Kidney (tissue), 14 donors: ENCODE measurements around the gene HSPA1A. TPM values are rescaled to one million over a fixed set of nuclear protein-coding genes. Genes with fewer than 3 reads are reported as not detected.

Source experiments
- DNase-seq, 5 donors: peaks; one replicate each; pipeline ENCODE4 v3.0.0-alpha.2; 2013 to 2020
- FAIRE-seq: peaks from 2 replicates; lab custom pipeline; 2012; peaks lifted over from hg19 to GRCh38; lab: Jason Lieb, UNC
- H3K27ac ChIP-seq, 2 donors: one replicate each; pipeline ENCODE4 v1.7.0; 2013; ENCODE audit warnings: low read depth in 2 of 2, low read length in 2 of 2, inconsistent platforms in 1 of 2
- H3K27me3 ChIP-seq: one replicate; pipeline ENCODE4 v1.7.1; 2013; ENCODE audit warnings: low read length, inconsistent platforms; ENCODE audit not compliant: control insufficient read depth, insufficient read depth
- H3K36me3 ChIP-seq, 3 donors: one replicate each; pipeline versions ENCODE4 v1.7.0 to v1.7.1; 2013; ENCODE audit warnings: low read length in 3 of 3, control low read depth in 1 of 3, inconsistent platforms in 1 of 3; ENCODE audit not compliant: insufficient read depth in 3 of 3, control insufficient read depth in 2 of 3
- H3K4me1 ChIP-seq, 3 donors: one replicate each; pipeline versions ENCODE4 v1.7.0 to v1.7.1; 2013; ENCODE audit warnings: low read length in 3 of 3, inconsistent platforms in 1 of 3, low read depth in 1 of 3; ENCODE audit not compliant: control insufficient read depth in 2 of 3, insufficient read depth in 2 of 3
- H3K4me3 ChIP-seq, 3 donors: one replicate each; pipeline versions ENCODE4 v1.7.0 to v1.8.1; 2013; ENCODE audit warnings: low read length in 3 of 3, control low read depth in 1 of 3, inconsistent platforms in 1 of 3
- H3K9ac ChIP-seq, 3 donors: one replicate each; pipeline versions ENCODE4 v1.7.0 to v1.7.1; 2013; ENCODE audit warnings: low read length in 3 of 3, control low read depth in 1 of 3, inconsistent platforms in 1 of 3
- H3K9me3 ChIP-seq, 3 donors: one replicate each; pipeline versions ENCODE4 v1.7.0 to v1.7.1; 2013; ENCODE audit warnings: low read length in 3 of 3, control low read depth in 1 of 3, inconsistent platforms in 1 of 3; ENCODE audit not compliant: control insufficient read depth in 2 of 3, insufficient read depth in 1 of 3
- CTCF ChIP-seq: IDR thresholded peaks from 3 replicates; pipeline ENCODE4 v1.5.1; 2012; ENCODE audit warnings: mild to moderate bottlenecking, moderate library complexity, borderline replicate concordance; ENCODE audit not compliant: insufficient read depth; ENCODE audit errors: extremely low read depth
- intact Hi-C: fragments of 100-400 bp; cut with DNase I; formaldehyde crosslinking; loops from one replicate; pipeline ENCODE4 v1.11.1; 2022
- polyA plus RNA-seq: library from polyadenylated mRNA; stranded (reverse); fragments of 350-450 nt; fragmentation: Illumina TruSeq; extraction: RNeasy Lipid Tissue Mini Kit (QIAGEN cat#74804); gene quantifications from one replicate; pipeline ENCODE4 v1.2.3, GENCODE V29; 2014; ENCODE audit warnings: low read depth, low replicate concordance; ENCODE audit not compliant: insufficient read depth
- total RNA-seq: library from RNA; stranded (reverse); fragmentation: NEBNext Ultra II Directional; extraction: Animal tissue kit (Norgen Biotek cat#: 25700); gene quantifications from one replicate; pipeline ENCODE4 v1.2.1, GENCODE V29; 2021
- donor health status: control.
- donor health status: control.
- donor health status: control.
- donor health status: control.
- donor health status: control.
- donor health status: DM: yes; HTN: yes; CAD: no.
- donor health status: Normal renal cell carcinoma (clear cell type).

Gene HSPA1A
- total and polyA plus RNA-seq, 2 donors from 2014 or later: 133 to 209 TPM

GRCh38 chr6:31842053-31842452, 26.7 kb downstream of the HSPA1A start:
- intact Hi-C loops: no loop called here

DNA sequence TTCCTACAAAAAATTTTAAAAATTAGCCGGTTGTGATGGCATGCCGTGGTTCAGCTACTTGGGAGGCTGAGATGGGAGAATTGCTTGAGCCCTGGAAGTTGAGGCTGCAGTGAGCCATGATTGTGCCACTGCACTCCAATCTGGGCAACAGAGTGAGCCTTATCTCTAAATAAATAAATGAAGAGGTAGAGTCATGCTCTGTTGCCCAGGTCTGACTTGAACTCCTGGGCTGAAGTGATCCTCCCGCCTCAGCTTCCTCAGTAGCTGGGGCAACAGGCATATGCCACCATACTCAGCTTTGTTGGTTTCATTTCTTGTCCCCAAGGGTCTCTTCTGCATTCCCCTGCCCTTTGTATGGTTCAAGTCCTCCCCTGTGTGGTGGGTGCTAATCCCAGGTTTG, 29.2 kb downstream of the HSPA1A start:
- H3K27me3 ChIP-seq: no peaks in the 10 kb centered on the region
- no peaks in the 10 kb centered on the region for H3K4me1 ChIP-seq
- intact Hi-C loops: no loop called here
- no peaks in the 10 kb centered on the region for H3K9me3 ChIP-seq
- peaks cover 0 to 7% (median 4%) of the 10 kb centered on the region in 3 donors for H3K36me3 ChIP-seq
- DNase-seq: peak in 1 of 5 donors; percentile 8
- no peak for FAIRE-seq
- H3K4me3 ChIP-seq: no peak overlapping the region
- no peak for TF ChIP-seq CTCF
- H3K27ac ChIP-seq: no peak overlapping the region
- H3K9ac ChIP-seq: no peak overlapping the region

More at GRCh38 chr6:31842053-31842452, 26.7 kb downstream of the HSPA1A start:
- no peak overlapping the region for H3K9ac ChIP-seq
- no peak for TF ChIP-seq CTCF
- peaks cover 4 to 10% (median 4%) of the 10 kb centered on the region in 3 donors for H3K4me1 ChIP-seq
- DNase-seq (peak in 1 of 5 donors; percentile 10), FAIRE-seq (no peak)
- H3K27me3 ChIP-seq: no peaks in the 10 kb centered on the region
- peaks cover 5 to 16% (median 14%) of the 10 kb centered on the region in 3 donors for H3K36me3 ChIP-seq
- no peak overlapping the region for H3K27ac ChIP-seq
- no peak overlapping the region for H3K4me3 ChIP-seq
- H3K9me3 ChIP-seq: no peaks in the 10 kb centered on the region

DNA sequence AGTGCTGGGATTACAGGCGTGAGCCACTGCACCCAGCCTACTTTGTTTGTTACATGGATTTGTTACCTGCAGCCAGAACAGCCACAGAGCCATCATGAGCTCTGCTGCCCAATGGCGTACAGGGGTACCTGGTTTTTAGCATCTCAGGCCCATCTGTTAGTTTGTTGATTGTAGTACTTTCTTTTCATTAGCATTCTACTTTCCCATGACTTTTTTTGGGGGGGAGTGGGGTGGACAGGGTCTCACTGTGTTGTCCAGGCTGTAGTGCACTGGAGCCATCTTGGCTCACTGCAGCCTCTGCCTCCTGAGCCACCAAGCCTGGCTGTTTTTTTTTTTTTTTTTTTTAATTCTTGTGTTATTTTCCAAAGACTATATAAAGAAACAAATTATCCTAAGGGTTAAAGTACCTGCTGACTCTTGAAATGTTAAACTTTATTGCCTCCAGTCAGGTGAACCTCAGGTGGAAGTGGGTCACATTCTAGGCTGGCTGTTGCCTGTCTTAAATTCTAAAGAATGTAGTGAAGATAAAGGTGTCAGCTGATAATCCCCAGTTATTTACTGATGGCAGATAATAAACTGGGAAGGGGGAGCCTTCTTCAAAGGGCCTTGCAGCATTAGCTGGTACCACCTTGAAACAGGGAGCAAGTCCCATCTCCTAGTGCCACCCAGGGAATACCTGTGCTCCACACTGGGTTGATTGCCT, 32.1 kb downstream of the HSPA1A start:
- H3K4me1 ChIP-seq: no peaks in the 10 kb centered on the region
- TF ChIP-seq CTCF: no peak
- intact Hi-C loops: no loop called here
- H3K27ac ChIP-seq: no peak overlapping the region
- H3K9ac ChIP-seq: no peak overlapping the region
- H3K4me3 ChIP-seq: no peak overlapping the region
- no peaks in the 10 kb centered on the region for H3K9me3 ChIP-seq
- no peak for DNase-seq
- no peaks in the 10 kb centered on the region for H3K36me3 ChIP-seq
- H3K27me3 ChIP-seq: no peaks in the 10 kb centered on the region
- FAIRE-seq: no peak
